ENCODE data around the gene MRAS. TPM values are rescaled to one million over a fixed set of nuclear protein-coding genes. Genes with fewer than 3 reads are reported as not detected.
"Not testable (repeated sequence)": the region's sequence is repeated elsewhere in the genome, so short reads cannot be mapped to it uniquely, and the experiment has no call there.

MRAS gene
- total RNA-seq, 2 donors from 2014 or later, result 81.5 to 102 TPM

DNA sequence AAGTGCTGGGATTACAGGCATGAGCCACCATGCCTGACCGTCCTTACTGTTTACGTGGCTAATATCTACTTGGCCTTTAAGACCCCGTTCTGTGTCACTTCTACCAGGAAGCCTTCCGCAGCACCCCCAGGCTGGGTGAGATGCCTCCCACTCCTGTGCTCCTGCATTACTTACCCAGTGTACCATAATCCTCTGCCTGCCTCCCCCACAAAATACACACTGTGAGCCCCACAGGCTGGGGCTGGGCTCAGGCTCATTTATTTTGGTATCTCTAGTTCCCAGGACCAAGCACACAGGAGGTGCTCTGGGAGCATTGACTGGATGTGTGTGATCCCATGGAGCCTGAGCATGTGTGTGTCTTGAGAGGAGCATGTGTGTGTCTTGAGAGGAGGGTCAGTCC lies 14.9 kb downstream of the MRAS start:
- intact Hi-C loops (cut with DNase I), result no loop called here
- peak; percentile 58 for DNase-seq (ENCODE audit: low spot score)

DNA sequence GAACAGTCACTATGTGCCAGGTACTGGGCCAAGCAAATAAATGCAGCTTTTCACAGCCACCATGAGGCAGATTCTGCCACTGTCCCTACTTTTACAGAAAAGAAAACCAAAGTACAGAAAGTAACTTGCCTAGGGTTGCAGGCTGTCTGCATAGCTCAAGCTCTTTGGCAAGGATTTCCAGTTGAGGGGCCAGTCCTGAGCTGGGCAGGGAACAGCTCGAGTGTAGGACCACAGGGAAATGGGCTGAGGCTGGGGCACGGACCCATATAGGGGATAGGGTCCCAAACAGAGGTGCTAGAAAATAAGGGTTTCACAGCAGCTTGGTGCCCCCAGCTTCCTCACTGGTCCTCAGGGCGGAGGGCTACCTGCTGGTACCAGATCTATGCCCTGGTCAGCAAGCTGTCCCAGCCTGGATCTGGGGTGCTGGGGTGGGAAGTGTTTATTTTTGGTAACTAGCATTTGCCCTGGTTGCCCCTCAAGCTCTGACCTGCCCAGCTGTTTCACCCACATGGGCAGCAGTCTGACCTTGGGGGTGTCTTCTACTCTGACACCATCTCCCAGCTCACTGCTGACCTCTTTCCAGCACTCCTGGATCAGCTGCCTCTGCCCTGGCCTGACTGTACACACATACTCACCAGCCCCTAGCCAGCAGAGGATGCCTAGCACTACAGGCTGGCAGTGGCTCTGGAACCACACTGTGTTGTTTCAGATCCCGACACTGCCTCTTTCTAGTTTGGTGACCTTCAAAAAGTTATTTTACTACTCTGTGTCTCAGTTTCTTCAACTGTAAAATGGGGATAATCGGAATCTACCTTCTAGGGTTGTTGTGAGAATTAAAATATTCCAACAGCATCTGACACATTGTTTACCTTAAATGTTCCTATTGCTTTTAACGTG lies 16.2 kb downstream of the MRAS start:
- peak; percentile 72 for DNase-seq (ENCODE audit: low spot score)
- intact Hi-C loops (cut with DNase I), result no loop called here

GRCh38 chr3:138365253-138365555 lies 16.8 kb downstream of the MRAS start:
- peak; percentile 59 for DNase-seq (ENCODE audit: low spot score)

GRCh38 chr3:138366006-138366759 lies 17.8 kb downstream of the MRAS start:
- DNase-seq (ENCODE audit: low spot score), result peak; percentile 48
- intact Hi-C loops (cut with DNase I), result no loop called here

More at GRCh38 chr3:138365253-138365555, 16.8 kb downstream of the MRAS start:
- intact Hi-C loops (cut with DNase I), result no loop called here

GRCh38 chr3:138367326-138367850 lies 19.0 kb downstream of the MRAS start:
- peak; percentile 72 for DNase-seq (ENCODE audit: low spot score)
- intact Hi-C loops (cut with DNase I), result no loop called here

DNA sequence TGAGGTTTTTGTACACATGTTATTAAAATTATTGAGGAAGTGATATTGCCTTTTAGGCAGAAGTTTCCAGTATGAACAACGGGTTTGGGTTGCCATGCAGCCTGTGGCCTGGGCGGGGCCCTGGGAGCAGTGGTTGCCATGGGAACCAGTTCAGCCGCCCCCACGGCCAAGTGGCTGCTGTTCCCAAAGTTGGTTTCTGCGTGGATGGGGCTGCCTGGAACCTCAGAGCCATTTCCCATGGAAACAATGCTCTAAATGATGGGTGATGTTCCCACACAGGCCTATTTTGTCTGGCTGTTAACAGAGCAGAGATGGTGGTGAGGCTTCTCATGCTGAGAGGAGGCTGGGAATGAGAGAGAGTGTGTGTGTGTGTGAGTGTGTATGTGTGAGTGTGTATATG lies 19.5 kb downstream of the MRAS start:
- DNase-seq (ENCODE audit: low spot score), result peak; percentile 95

DNA sequence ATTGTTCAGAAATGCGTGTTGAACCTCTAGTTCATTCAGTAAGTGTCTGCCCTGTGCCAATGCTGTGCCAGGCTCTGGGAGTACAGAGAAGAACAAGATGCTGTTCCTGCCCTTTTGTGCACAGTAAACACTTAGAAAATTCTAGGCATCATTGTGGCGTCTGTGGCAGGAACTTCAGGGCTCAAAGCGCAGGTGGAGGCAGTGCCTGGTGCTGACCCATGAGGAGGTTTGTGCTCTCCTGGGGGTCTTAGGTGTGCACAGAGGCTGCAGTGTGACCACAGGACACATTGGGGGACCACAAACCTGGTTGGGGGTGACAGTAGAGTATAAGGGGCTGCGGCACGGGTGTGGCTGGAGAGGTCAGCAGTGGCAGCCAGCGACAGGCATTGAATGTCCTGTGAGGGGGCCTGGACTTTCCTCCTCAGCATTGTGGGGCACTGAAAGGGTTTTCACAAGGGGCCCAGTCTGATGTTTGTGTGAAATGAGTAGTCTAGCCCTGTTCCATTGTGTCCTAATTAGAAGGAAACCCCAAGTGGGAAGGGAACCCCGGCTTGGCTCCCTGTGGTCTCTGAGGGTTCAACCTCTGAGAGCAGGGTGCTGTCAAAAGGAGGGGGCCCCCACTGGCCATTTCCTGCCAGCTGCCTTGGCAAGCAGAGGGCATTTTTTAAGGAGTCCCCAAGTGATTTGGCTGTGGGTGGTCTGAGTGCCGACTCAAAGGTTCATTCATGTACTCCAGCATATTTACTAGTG lies 20.9 kb downstream of the MRAS start:
- DNase-seq (ENCODE audit: low spot score), result peak; percentile 67
- intact Hi-C loops (cut with DNase I), result no loop called here

More for the DNA sequence above, 19.5 kb downstream of the MRAS start:
- intact Hi-C loops (cut with DNase I), result no loop called here

GRCh38 chr3:138370321-138370720 lies 21.9 kb downstream of the MRAS start:
- DNase-seq (ENCODE audit: low spot score), result peak; percentile 45
- intact Hi-C loops (cut with DNase I), result no loop called here

DNA sequence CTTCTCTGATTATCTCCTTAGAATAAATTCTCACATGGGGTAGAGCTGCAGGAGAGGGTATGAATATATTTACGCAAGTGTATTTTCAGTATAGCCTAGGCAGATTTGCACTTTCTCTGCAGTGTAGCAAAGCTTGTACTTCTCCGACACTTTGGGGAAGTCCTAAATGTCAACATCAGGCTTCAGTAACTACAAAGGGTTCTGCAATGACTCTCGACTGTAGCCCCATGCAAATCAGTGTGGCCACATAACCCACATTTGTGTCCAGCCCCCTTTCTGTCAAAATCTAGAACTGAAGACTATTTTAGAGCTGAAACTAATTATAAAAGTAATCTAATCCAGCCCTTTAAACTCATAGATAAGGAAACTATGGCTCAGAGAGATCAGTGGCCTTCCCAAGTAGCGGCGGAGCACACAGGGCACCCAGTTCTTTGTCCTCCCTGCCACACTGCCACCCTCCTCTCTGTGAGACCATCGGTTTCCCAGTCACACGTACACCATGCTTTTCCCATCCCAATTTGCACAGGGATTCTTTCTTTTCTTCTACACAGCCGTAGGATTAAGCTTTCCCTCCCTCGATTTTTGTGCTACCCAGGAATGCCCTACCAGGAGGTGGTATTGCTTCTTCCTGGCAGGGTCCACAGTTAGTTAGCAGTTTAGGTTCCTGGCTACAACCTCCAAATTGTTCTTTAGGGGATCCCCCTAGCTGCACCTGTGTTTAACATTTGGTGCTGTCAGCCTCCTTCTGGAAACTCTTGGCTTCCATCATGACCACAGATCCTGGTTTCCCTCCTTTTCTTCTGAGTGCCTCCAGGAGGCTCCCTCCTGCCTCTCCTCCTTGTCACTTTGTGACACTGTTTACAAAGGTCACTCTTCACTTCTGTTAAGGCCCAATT lies 22.9 kb downstream of the MRAS start:
- no peak for DNase-seq (ENCODE audit: low spot score)
- intact Hi-C loops (cut with DNase I), result no loop called here

- no peak for DNase-seq (ENCODE audit: low spot score)
- intact Hi-C loops (cut with DNase I), result no loop called here
Measured at GRCh38 chr3:138373087-138373735, 24.8 kb downstream of the MRAS start.

DNA sequence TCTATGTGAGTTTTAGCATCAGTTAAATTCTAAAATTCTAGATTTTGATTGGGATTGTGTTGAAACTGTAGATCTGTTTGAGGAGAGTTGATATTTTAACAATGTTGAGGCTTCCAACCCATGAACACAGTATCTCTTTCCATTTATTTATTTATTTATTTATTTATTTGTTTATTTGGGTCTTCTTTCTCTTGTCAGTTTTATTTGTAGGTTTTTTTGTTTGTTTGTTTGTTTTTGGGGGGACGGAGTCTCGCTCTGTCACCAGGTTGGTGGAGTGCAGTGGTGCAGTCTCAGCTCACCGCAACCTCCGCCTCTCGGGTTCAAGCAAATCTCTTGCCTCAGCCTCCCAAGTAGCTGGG lies 25.3 kb downstream of the MRAS start:
- DNase-seq (ENCODE audit: low spot score), result peak; percentile 11
- intact Hi-C loops (cut with DNase I), result no loop called here

DNA sequence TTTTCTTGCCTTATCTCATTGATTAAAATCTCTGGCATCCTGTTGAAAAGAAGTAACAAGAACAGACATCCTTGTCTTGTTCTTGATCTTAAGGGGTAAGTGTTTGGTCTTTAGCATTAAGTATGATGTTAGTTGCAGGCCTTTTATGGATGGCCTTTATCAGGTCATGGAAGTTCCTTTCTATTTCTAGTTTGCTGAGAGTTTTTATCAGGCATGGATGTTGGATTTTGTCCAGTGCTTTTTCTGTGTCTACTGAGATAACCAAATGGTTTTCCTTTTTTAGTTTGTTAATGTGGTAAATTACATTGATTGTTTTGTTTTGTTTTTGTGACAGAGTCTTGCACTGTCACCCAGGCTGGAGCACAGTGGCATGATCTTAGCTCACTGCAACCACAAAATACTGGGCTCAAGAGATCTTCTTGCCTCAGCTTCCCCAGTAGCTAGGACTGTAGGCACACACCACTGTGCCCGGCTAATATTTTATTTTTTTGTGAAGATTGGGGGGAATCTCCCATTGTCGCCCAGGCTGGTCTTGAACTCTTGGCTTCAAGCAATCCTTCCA lies 26.3 kb downstream of the MRAS start:
- intact Hi-C loops (cut with DNase I), result no loop called here
- no peak for DNase-seq (ENCODE audit: low spot score)

- intact Hi-C loops (cut with DNase I), result no loop called here
- no peak for DNase-seq (ENCODE audit: low spot score)
Measured at GRCh38 chr3:138375447-138375846, 27.1 kb downstream of the MRAS start.

GRCh38 chr3:138376663-138377062 lies 28.3 kb downstream of the MRAS start:
- DNase-seq (ENCODE audit: low spot score), result no peak

DNA sequence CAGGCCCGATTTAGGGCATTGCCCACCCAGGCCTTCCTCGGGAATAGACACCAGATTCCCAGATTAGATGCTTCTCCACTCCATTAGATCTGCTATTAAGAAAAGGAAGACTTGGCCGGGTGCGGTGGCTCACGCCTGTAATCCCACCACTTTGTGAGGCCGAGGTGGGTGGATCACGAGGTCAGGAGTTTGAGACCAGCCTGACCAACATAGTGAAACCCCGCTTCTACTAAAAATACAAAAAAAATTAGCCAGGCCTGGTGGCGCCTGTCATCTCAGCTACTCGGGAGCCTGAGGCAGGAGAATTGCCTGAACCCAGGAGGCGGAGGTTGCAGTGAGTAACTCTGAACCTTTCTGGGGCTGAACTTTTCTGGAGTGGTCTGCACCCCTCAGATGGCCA lies 28.8 kb downstream of the MRAS start:
- intact Hi-C loops (cut with DNase I); DNase-seq (ENCODE audit: low spot score): not testable (repeated sequence)

More at GRCh38 chr3:138376663-138377062, 28.3 kb downstream of the MRAS start:
- intact Hi-C loops (cut with DNase I), result no loop called here

DNA sequence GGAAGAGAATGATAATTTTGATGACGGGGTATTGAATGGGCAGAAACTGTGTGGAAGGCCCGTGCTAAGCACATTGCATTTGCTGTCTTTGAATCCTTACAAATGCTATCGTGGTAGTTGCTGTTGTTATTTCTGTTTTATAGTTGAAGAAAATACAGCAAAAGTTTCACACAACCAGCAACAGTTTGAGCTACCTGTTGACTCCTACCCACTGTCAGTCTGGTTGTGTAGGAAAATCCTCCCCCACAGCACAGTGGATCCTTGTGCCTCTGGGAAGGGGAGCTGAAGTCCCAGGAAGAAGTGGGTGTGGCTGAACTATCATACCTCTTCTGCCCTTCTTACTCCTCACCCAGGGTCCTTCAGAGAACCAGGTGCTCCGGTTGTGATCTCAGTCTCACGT lies 29.4 kb downstream of the MRAS start:
- intact Hi-C loops (cut with DNase I), result no loop called here

DNA sequence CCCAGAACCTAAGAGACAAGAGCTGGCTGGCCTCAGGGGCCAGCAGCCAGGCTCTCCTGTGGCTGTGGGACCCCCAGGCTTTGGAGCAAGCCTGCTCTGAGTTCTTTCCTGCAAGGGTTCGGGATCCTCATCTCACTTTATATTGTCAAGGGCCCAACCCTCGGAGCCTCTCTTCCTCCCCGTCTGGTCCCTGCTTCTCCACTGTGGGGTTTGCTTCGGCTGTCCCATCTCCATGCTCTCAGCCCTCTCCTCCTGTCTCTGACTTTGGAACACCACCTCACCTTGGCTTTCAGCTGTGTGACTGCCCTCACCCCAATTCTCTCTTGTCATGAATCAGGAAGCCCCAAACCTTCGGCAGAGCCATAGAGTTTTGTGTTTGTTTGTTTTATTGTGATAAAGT lies 30.0 kb downstream of the MRAS start:
- peak; percentile 55 for DNase-seq (ENCODE audit: low spot score)
- intact Hi-C loops (cut with DNase I), result no loop called here

More for the DNA sequence above, 29.4 kb downstream of the MRAS start:
- DNase-seq (ENCODE audit: low spot score), result no peak

DNA sequence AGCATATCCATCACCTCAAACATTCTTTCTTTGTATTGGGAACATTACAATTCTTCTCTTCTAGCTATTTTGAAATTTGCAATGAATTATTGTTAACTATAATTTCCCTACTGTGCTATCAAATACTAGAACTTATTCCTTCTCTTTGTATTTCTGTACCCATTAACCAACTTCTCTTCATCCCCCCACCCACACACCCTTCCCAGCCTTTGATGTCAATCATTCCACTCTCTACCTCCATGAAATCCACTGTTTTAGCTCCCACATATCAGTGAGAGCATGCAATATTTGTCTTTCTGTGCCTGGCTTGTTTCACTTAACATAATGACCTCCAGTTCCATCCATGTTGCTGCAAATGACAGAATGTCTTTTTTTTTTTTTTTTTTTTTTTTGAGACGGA lies 30.6 kb downstream of the MRAS start:
- DNase-seq (ENCODE audit: low spot score), result no peak
- intact Hi-C loops (cut with DNase I), result no loop called here

Measured in posterior vena cava (tissue), 2 donors.